ENCODE measurements around the gene LIN37. TPM values are rescaled to one million over a fixed set of nuclear protein-coding genes. Genes with fewer than 3 reads are reported as not detected.

Gene LIN37
- total and polyA plus RNA-seq, 9 of the 15 experiments (the other 6 are each of a cell fraction or from before 2014, with no cell fraction given): 1.2 to 12.5 (median 8.6) TPM

DNA sequence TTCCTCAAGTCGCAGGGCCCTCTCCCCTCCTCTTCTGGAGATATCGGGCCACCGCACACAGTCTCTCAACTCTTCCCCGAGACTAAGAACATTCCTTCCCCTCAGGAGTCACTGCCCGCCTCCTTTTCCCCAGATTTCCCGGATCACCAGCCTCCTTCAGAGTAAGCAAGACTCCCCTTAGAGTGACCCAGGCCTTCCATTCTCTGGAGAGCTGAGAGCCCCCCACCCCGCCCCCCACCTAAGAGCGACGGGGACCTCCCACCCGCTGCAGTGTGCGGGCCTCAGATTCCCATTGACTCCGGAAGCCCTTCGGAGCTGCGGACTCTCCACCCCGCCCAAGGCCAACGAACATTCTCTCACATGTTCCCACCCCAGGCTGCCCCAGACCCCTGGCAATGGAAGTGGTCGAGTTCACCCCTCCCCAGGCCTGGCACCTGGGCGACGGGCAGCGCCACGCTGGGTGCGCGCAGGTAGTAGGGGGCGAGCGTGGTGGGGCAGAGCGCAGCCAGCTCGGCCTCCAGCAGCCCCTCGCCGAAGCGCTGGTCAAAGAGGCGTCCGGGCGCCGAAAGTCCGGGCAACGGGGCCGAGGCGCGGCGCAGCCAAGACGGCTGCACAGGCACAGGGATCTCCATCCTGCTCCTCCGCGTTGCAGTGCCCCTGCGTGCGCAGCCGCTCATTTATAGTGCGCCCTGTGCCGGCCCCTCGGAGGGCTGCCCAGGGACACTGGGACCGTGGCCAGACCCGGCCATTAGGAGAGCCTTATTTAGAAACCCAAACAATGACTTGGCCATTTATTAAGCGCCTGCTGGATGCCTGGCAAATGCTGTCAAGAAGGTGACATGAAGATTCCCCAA, 8.2 kb downstream of the LIN37 start, which contains the start of gene HSPB6:
Gene HSPB6, minus strand, starts transcription at position 653 of the 854 bp plus-strand sequence. Its CDS starts 21 bp downstream, at position 632.
- Histone ChIP-seq H3K9me1 (ENCODE audit: control insufficient read depth, insufficient read depth, low read length) (no peaks in the 10 kb centered on the region), H3K4me3 (peak within 1 kb of the TSS; percentile 80), H3K79me2 (ENCODE audit: control insufficient read depth, insufficient read depth, low read length) (peaks cover 17% of the 10 kb centered on the region), H4K20me1 (replicated peaks; ENCODE audit: control insufficient read depth, insufficient read depth, low read length) (no peaks in the 10 kb centered on the region; the same call in 1 of the 2 replicates), H3K27ac (ENCODE audit: extremely low read depth, low read depth, low read length) (peak within 1 kb of the TSS; percentile 83), H3K9ac (ENCODE audit: insufficient read depth in 1 of 2, low read depth in 2 of 2, low read length in 2 of 2) (peak within 1 kb of the TSS; percentile 73 to 93), H3K4me2 (ENCODE audit: insufficient read depth, low read length) (peak within 1 kb of the TSS; percentile 67), H3K36me3 (ENCODE audit: control insufficient read depth, insufficient read depth, low read length) (peaks cover 35% of the 10 kb centered on the region; the same call in 2 of the 3 replicates), H3K27me3 (ENCODE audit: control insufficient read depth in 2 of 2, insufficient read depth in 2 of 2, low read length in 2 of 2) (no peaks in the 10 kb centered on the region), H3K4me1 (replicated peaks in 1 of 2; ENCODE audit: control insufficient read depth in 2 of 2, insufficient read depth in 2 of 2, low read length in 2 of 2) (peaks cover 13 to 41% of the 10 kb centered on the region in 2 experiments), H2AFZ (ENCODE audit: low read depth, low read length) (peak within 1 kb of the TSS; percentile 56), H3K9me3 (replicated peaks; ENCODE audit: control insufficient read depth, insufficient read depth, low read depth, low read length) (no peaks in the 10 kb centered on the region; the same call in 1 of the 2 replicates)
- in situ Hi-C loops (cut with MboI) (no loop called here), intact Hi-C loops (cut with micrococcal nuclease) (no loop called here)
- peak; percentile 52 for TF ChIP-seq RBFOX2 (IDR thresholded peaks at IDR 0.05; ENCODE audit: low read depth, low read length)
- peak; percentile 61 for TF ChIP-seq POLR2G (IDR thresholded peaks at IDR 0.05; ENCODE audit: low read depth, low read length)
- peak; percentile 39; the same call in 1 of the 2 replicates for TF ChIP-seq KAT7 (CRISPR knock-in tag; IDR thresholded peaks at IDR 0.05; ENCODE audit: borderline replicate concordance)
- peak; percentile 97 for TF ChIP-seq ZKSCAN8 (CRISPR knock-in tag; IDR thresholded peaks at IDR 0.05)
- TF ChIP-seq SRSF7 (optimal IDR thresholded peaks at IDR 0.05; ENCODE audit: low read depth, low read length): peak; percentile 21
- TF ChIP-seq HNRNPL (IDR thresholded peaks at IDR 0.05; ENCODE audit: low read depth, low read length): peak; percentile 92
- TF ChIP-seq, protein P1, sequence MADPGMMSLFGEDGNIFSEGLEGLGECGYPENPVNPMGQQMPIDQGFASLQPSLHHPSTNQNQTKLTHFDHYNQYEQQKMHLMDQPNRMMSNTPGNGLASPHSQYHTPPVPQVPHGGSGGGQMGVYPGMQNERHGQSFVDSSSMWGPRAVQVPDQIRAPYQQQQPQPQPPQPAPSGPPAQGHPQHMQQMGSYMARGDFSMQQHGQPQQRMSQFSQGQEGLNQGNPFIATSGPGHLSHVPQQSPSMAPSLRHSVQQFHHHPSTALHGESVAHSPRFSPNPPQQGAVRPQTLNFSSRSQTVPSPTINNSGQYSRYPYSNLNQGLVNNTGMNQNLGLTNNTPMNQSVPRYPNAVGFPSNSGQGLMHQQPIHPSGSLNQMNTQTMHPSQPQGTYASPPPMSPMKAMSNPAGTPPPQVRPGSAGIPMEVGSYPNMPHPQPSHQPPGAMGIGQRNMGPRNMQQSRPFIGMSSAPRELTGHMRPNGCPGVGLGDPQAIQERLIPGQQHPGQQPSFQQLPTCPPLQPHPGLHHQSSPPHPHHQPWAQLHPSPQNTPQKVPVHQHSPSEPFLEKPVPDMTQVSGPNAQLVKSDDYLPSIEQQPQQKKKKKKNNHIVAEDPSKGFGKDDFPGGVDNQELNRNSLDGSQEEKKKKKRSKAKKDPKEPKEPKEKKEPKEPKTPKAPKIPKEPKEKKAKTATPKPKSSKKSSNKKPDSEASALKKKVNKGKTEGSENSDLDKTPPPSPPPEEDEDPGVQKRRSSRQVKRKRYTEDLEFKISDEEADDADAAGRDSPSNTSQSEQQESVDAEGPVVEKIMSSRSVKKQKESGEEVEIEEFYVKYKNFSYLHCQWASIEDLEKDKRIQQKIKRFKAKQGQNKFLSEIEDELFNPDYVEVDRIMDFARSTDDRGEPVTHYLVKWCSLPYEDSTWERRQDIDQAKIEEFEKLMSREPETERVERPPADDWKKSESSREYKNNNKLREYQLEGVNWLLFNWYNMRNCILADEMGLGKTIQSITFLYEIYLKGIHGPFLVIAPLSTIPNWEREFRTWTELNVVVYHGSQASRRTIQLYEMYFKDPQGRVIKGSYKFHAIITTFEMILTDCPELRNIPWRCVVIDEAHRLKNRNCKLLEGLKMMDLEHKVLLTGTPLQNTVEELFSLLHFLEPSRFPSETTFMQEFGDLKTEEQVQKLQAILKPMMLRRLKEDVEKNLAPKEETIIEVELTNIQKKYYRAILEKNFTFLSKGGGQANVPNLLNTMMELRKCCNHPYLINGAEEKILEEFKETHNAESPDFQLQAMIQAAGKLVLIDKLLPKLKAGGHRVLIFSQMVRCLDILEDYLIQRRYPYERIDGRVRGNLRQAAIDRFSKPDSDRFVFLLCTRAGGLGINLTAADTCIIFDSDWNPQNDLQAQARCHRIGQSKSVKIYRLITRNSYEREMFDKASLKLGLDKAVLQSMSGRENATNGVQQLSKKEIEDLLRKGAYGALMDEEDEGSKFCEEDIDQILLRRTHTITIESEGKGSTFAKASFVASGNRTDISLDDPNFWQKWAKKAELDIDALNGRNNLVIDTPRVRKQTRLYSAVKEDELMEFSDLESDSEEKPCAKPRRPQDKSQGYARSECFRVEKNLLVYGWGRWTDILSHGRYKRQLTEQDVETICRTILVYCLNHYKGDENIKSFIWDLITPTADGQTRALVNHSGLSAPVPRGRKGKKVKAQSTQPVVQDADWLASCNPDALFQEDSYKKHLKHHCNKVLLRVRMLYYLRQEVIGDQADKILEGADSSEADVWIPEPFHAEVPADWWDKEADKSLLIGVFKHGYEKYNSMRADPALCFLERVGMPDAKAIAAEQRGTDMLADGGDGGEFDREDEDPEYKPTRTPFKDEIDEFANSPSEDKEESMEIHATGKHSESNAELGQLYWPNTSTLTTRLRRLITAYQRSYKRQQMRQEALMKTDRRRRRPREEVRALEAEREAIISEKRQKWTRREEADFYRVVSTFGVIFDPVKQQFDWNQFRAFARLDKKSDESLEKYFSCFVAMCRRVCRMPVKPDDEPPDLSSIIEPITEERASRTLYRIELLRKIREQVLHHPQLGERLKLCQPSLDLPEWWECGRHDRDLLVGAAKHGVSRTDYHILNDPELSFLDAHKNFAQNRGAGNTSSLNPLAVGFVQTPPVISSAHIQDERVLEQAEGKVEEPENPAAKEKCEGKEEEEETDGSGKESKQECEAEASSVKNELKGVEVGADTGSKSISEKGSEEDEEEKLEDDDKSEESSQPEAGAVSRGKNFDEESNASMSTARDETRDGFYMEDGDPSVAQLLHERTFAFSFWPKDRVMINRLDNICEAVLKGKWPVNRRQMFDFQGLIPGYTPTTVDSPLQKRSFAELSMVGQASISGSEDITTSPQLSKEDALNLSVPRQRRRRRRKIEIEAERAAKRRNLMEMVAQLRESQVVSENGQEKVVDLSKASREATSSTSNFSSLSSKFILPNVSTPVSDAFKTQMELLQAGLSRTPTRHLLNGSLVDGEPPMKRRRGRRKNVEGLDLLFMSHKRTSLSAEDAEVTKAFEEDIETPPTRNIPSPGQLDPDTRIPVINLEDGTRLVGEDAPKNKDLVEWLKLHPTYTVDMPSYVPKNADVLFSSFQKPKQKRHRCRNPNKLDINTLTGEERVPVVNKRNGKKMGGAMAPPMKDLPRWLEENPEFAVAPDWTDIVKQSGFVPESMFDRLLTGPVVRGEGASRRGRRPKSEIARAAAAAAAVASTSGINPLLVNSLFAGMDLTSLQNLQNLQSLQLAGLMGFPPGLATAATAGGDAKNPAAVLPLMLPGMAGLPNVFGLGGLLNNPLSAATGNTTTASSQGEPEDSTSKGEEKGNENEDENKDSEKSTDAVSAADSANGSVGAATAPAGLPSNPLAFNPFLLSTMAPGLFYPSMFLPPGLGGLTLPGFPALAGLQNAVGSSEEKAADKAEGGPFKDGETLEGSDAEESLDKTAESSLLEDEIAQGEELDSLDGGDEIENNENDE (IDR thresholded peaks at IDR 0.05; ENCODE audit: low read depth, low read length): no peak
- TF ChIP-seq ZNF347 (CRISPR knock-in tag; IDR thresholded peaks at IDR 0.05; ENCODE audit: low read depth): no peak
- no peak for ATAC-seq
- no peak for FAIRE-seq
- ChIA-PET CTCF (ENCODE audit: low intra/inter-chr PET ratio) (no interaction called here), POLR2A (interaction anchor here (0.5 to 2.2 kb wide), 4 partner anchors 9 to 784 kb away, joined by 3 to 12 read pairs (median 4); partner anchors contain the start of gene LIN37)
- 89% methylated on average over 31 of the region's 52 CpGs for WGBS (ENCODE audit: insufficient coverage, low coverage, missing lambda C conversion rate)
- DNase-seq (ENCODE audit: extremely low read depth in 1 of 4, low spot score in 3 of 4): no peak
- BruUV-seq (replicated peaks): no TSS peak

Data from K562 (cell line).